ENCODE results near the gene ECEL1. TPM values are rescaled to one million over a fixed set of nuclear protein-coding genes. Genes with fewer than 3 reads are reported as not detected.
"Not testable (repeated sequence)": the region's sequence is repeated elsewhere in the genome, so short reads cannot be mapped to it uniquely, and the experiment has no call there.

ECEL1 gene
- total and polyA plus RNA-seq, 8 donors = 0.10 to 0.64 (median 0.39) TPM

GRCh38 chr2:232447638-232448303 lies 39.9 kb downstream of the ECEL1 start:
- intact Hi-C loops (cut with DNase I) = no loop called here
- H3K36me3 ChIP-seq = no peaks in the 10 kb centered on the region
- peaks cover 0 to 11% of the 10 kb centered on the region in 2 donors for H3K27me3 ChIP-seq
- no peaks in the 10 kb centered on the region for H3K9me3 ChIP-seq
- H3K4me3 ChIP-seq = no peak overlapping the region
- no peak for TF ChIP-seq CTCF (IDR thresholded peaks at IDR 0.05)
- DNase-seq (no peak), ATAC-seq (no peak)
- no peak overlapping the region for H3K27ac ChIP-seq
- no peaks in the 10 kb centered on the region for H3K4me1 ChIP-seq

GRCh38 chr2:232447091-232447620 lies 40.5 kb downstream of the ECEL1 start:
- TF ChIP-seq CTCF (IDR thresholded peaks at IDR 0.05) = no peak

DNA sequence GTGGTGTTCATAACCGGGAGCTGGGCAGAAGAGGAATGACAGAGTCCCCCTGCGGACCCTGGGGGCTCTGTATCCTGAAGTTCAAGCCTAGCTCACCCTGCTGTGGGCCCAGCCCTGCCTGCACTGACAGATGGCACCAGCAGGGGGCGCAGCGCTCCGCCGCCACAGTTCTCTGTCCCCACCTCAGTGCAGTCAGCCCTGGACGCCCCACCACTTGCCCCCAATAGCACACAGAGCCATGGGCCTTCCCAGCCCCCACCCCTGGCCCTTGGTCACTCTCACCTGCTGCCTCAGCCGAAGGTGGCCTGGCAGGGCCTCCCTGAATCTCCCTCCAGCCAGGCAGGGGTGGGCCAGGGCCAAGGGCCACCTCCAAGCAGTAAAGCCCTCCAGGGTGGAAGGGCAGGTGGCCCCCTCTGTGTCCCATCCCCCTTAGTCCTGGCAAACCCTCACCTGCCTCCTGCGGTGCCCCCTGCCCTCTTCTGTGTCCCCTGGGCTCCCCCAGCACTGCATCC lies 41.3 kb downstream of the ECEL1 start:
- H3K4me3 ChIP-seq; H3K9me3 ChIP-seq; H3K4me1 ChIP-seq; intact Hi-C loops (cut with DNase I); DNase-seq; H3K36me3 ChIP-seq; H3K27ac ChIP-seq: not testable (repeated sequence)
- ATAC-seq = peak; percentile 56
- H3K27me3 ChIP-seq = peaks cover 0 to 11% of the 10 kb centered on the region in 2 donors
- peak in 1 of 2 donors; percentile 16 for TF ChIP-seq CTCF (IDR thresholded peaks at IDR 0.05)

More at GRCh38 chr2:232447091-232447620, 40.5 kb downstream of the ECEL1 start:
- no peak for ATAC-seq
- no peaks in the 10 kb centered on the region for H3K4me1 ChIP-seq
- H3K36me3 ChIP-seq = no peaks in the 10 kb centered on the region
- no peaks in the 10 kb centered on the region for H3K9me3 ChIP-seq
- peaks cover 0 to 11% of the 10 kb centered on the region in 2 donors for H3K27me3 ChIP-seq
- DNase-seq = no peak
- no peak overlapping the region for H3K27ac ChIP-seq
- H3K4me3 ChIP-seq = no peak overlapping the region
- intact Hi-C loops (cut with DNase I) = no loop called here

DNA sequence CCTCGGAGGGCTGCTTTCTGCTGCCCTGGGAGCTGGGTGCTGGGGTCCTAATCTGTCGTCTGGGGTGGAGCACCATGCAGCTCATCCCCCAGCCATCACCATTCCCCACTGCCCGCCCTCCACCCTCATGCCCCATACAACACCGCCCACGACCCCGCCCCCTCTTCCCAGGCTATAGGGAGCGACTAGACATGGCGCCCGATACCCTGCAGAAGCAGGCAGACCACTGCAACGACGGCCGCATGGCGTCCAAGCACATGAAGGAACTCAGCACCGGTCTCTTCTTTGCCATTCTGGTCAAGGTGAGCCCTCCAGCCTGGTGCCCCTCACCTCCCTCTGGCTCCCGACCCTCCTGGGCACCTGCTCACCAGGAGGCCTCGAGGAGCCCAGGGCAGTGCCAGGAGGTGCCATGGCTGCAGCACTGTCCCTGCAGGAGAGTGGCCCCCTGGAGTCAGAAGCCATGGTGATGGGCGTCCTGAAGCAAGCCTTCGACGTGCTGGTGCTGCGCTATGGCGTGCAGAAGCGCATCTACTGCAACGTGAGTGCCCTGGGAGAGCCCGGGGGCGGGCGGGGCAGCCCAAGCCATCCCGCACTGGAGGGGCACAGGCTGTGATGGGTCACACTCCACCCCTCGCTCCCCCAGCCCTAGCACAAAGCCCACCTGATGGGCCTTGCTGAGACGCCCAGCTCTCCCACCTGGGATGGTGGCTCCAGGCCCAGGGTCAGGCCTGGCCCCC lies 42.3 kb downstream of the ECEL1 start:
- ATAC-seq; H3K36me3 ChIP-seq; H3K4me1 ChIP-seq; H3K27ac ChIP-seq; intact Hi-C loops (cut with DNase I); DNase-seq; H3K4me3 ChIP-seq; H3K9me3 ChIP-seq: not testable (repeated sequence)
- peaks cover 0 to 11% of the 10 kb centered on the region in 2 donors for H3K27me3 ChIP-seq

DNA sequence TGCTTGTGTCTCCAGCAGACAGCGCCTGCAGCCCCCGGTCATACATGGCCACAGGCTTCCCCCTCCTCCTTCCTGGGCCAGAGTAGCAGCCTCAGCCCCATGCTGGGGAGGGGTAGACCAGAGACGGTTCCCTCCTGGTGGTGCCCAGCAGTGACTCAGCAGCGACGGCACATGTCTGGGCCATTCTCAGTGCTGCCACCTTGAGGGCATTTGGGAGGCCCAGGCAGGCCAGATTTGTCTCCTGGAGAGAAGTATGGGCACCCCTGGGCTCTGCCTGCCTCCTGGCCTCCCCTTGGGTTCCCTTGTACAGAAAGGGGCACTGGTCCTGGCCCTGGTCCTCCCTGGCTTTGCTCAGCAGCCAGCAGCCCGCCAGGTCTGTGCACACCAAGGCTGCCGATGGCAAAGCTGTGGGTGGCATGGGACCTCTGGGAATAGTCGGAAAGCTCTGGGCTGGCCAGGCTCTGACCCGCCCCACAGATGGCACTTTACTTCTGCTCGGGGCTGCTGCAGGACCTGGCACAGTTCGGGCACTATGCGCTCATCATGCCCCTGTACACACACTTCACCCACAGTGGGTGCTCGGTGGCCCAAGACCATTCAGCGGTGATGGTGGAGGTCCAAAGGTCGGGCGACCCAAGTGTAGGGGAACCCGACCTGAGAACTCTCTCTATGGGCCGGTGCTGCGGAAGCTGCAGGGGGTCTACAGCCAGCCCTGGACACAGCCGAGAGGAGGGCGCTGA lies 43.1 kb downstream of the ECEL1 start:
- Histone ChIP-seq H3K27ac (no peak overlapping the region), H3K9me3 (no peaks in the 10 kb centered on the region), H3K36me3 (no peaks in the 10 kb centered on the region), H3K27me3 (peaks cover 0 to 14% of the 10 kb centered on the region in 2 donors), H3K4me3 (no peak overlapping the region), H3K4me1 (peaks cover 0 to 4% of the 10 kb centered on the region in 2 donors)
- TF ChIP-seq CTCF (IDR thresholded peaks at IDR 0.05) = peak; percentile 32 to 65
- DNase-seq = peak in 2 of 4 donors; percentile 13 to 83
- ATAC-seq = peak; percentile 34
- intact Hi-C loops (cut with DNase I) = no loop called here

DNA sequence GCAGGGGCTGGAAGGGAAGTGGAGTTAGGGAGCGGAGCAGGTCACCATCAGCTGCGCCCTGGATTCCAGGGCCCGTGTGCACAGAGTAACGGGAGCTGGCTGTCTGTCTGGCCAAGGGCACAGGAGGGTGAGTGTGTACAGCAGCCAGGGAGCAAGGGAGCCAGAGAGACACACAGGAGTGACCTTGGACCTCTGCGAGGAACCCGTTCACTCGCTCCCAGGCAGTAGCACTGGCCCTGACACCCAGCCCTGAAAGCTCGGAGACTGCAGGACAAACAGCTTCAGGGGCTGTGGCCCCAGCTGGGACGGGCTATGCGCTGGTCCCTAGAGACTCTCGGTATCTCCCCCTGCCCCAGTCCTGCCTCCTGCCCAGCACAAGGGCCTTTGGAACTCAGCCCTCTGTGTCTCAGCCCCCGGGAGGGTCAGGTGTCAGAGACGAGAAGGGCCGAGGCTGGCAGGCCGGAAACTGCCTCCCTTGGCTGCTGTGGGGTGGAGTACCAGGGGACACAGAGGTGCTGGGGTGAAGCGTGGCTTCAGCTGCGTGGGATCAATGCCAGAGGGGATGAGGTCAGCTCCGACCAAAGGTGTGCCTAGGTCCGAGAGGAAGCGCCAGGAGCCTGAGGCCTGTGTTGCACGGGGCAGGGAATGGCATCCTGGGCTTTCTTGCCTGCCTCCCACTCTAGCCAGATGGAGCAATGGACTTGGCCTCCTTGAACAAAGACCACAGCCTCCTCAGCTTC lies 43.8 kb downstream of the ECEL1 start:
- H3K4me1 ChIP-seq; H3K27ac ChIP-seq; DNase-seq; H3K4me3 ChIP-seq; intact Hi-C loops (cut with DNase I); ATAC-seq; H3K9me3 ChIP-seq; H3K36me3 ChIP-seq: not testable (repeated sequence)
- H3K27me3 ChIP-seq = peaks cover 0 to 18% of the 10 kb centered on the region in 2 donors

DNA sequence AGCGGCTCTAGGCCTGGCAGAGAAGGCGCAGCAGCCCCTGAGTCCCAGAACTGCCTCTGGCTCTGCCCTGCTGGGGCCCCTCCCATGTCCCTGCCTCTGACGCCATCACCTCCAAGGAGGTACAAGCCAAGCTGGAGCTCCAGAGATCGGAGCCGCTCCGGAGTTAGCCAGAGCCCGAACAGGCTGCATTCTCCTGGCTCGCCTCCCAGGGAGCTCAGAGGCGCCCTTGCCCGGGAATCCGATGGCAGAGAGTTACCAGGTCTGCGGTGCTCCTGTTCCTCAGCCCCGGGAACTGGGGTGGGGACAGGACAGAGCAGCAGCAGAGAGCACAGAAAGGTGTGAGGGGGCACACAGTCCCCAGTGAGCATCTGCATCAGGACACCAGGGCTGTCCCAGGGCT lies 44.6 kb downstream of the ECEL1 start:
- H3K4me3 ChIP-seq; ATAC-seq; H3K27ac ChIP-seq; intact Hi-C loops (cut with DNase I); H3K4me1 ChIP-seq; H3K36me3 ChIP-seq; H3K9me3 ChIP-seq: not testable (repeated sequence)
- H3K27me3 ChIP-seq = peaks cover 0 to 18% of the 10 kb centered on the region in 2 donors
- peak in 1 of 4 donors; percentile 28 for DNase-seq

DNA sequence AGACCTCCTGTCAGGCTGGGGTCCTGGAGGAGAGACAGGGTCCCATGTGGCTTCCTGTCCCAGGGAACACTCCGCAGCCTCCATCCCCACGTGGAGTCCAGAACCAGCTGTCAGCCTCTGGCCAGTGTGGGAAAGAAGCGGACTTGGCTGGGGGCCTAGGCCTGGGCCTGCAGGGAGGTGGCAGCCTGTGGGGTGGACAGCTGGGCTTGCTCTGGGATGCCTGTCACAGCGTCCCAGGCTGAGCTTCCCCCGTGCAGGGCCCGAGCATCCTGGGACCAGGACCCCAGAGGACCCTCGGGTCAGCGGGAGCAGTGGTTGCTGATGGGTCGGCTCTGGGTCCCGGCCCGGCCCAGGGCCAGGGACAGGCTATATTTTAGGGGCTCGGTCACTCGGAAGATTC lies 45.2 kb downstream of the ECEL1 start:
- peak in 2 of 4 donors; percentile 66 to 71 for DNase-seq
- peaks cover 0 to 18% of the 10 kb centered on the region in 2 donors for H3K27me3 ChIP-seq
- H3K27ac ChIP-seq; H3K4me3 ChIP-seq; H3K9me3 ChIP-seq; intact Hi-C loops (cut with DNase I); ATAC-seq; H3K36me3 ChIP-seq; H3K4me1 ChIP-seq: not testable (repeated sequence)

All from left lung (tissue), 10 donors.